Measurements from ENCODE around the gene KREMEN1.

The KREMEN1 gene

GRCh38 chr22:29149841-29150555 lies 77.2 kb downstream of the KREMEN1 start:
- TF ChIP-seq CTCF (IDR thresholded peaks at IDR 0.05; ENCODE audit: low read depth, low read length), result no peak

GRCh38 chr22:29150701-29151100 lies 77.9 kb downstream of the KREMEN1 start:
- no peak for TF ChIP-seq CTCF (IDR thresholded peaks at IDR 0.05; ENCODE audit: low read depth, low read length)

More at GRCh38 chr22:29149841-29150555, 77.2 kb downstream of the KREMEN1 start:
- no peak for DNase-seq (ENCODE audit: extremely low read depth, low read depth)

GRCh38 chr22:29151316-29151715 lies 78.5 kb downstream of the KREMEN1 start:
- TF ChIP-seq CTCF (IDR thresholded peaks at IDR 0.05; ENCODE audit: low read depth, low read length), result no peak
- no peak for DNase-seq (ENCODE audit: extremely low read depth, low read depth)

More at GRCh38 chr22:29150701-29151100, 77.9 kb downstream of the KREMEN1 start:
- no peak for DNase-seq (ENCODE audit: extremely low read depth, low read depth)

GRCh38 chr22:29152045-29152953 lies 79.5 kb downstream of the KREMEN1 start:
- TF ChIP-seq CTCF (IDR thresholded peaks at IDR 0.05; ENCODE audit: low read depth, low read length), result no peak
- no peak for DNase-seq (ENCODE audit: extremely low read depth, low read depth)

GRCh38 chr22:29152954-29153719 lies 80.3 kb downstream of the KREMEN1 start:
- DNase-seq (ENCODE audit: extremely low read depth, low read depth), result no peak
- TF ChIP-seq CTCF (IDR thresholded peaks at IDR 0.05; ENCODE audit: low read depth, low read length), result no peak

GRCh38 chr22:29154364-29155048 lies 81.7 kb downstream of the KREMEN1 start:
- peak; percentile 92 for TF ChIP-seq CTCF (IDR thresholded peaks at IDR 0.05; ENCODE audit: low read depth, low read length)
- DNase-seq (ENCODE audit: extremely low read depth, low read depth), result peak; percentile 10
